HG02885 (cell line): ENCODE measurements around the gene FAM3C.

Experiments
- ATAC-seq: cut with Tn5 transposase; IDR thresholded peaks from one replicate; pipeline ENCODE4 v1.9.1; 2021; ENCODE audit warnings: mild to moderate bottlenecking; ENCODE audit not compliant: unreplicated experiment, poor library complexity

FAM3C gene

DNA sequence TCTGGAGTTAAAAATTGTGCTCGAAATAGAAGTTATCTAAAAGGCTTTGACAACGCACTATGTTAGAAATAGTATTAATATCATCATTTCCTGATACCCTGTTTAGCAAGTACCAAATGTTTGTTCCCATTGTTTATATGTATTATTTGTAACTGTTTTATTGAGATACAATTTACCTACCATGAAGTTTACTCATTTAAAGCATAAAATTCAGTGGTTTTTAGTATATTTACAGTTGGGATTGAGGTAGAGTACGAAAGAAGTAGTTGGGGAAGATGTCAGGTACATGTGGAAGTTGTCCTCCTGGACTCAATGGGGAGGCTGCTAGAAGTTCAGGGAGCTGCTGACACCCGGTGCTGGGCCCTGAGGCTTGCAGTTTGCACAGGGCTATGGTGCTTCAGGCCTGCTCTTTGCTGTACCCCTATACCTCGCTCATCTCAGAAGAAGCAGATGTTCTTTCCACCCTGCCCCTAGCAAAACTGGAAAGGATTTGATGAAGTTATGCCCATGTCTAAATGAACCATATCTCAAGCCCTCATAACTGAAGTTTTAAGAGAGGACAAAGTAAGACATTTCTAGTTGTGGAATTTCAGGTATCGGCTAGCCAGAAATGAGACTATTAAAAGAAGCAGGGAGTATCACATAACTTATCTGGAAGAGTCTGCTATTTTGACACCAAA, 92.5 kb downstream of the FAM3C start:
- no peak for ATAC-seq

DNA sequence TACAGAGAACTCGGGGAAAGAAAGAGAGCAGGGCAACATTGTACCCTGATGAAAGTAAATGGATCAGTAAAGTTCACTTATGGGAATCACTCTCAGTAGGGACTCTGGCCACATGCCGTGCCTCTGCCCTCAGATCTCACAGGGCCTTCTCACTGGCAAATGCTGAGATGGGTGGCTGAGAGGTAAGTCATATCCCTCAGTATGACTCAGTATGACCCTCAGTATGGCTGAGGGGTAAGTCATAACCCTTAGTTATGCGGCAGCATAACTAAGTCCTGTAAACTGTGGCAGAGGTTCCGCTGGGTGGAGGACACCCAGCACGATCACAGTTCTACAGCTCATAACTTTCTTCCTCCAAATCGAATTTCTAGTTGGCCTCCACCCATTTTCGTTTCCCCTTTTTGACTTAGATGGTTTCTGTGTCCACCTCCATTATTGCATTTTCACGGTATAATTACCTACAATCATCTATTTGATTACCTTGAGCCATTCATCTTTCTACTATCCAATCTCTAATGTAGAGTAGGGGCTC, 93.8 kb downstream of the FAM3C start:
- peak; percentile 90 for ATAC-seq

DNA sequence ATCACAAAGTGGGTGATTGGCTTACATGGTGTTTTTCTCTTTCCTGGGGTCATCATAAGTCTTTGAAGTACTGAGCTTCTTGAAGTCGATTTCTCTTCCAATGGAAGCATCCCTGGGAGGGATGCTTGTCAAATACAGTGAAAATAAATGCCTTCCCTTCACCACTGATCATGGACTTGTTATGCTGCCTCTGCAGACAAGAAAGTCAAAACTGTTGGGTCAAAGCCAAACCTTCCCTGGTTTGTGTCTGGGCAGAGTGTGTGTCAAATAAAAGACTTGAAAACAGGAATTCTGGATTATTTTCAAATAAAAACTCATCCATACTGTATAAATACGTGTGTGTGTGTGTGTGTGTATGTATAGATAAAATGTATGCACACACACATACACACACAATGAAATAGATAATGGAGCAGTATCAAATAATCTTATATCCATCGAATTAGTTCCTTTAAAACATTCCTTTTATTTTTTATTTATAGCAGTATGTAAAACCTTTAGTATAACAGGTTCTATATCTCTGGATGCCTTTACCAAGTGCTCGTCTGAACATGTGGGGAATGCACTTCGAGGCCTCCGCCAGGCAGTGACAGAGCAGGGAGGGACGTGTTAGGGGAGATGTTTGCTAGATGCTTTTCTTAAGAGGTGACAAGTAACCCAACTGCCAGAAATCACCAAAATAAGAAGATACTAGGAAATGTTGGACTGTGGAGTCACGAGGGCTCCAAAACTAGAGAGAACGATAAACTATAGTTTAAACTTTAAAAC, 94.5 kb downstream of the FAM3C start:
- ATAC-seq, result no peak

DNA sequence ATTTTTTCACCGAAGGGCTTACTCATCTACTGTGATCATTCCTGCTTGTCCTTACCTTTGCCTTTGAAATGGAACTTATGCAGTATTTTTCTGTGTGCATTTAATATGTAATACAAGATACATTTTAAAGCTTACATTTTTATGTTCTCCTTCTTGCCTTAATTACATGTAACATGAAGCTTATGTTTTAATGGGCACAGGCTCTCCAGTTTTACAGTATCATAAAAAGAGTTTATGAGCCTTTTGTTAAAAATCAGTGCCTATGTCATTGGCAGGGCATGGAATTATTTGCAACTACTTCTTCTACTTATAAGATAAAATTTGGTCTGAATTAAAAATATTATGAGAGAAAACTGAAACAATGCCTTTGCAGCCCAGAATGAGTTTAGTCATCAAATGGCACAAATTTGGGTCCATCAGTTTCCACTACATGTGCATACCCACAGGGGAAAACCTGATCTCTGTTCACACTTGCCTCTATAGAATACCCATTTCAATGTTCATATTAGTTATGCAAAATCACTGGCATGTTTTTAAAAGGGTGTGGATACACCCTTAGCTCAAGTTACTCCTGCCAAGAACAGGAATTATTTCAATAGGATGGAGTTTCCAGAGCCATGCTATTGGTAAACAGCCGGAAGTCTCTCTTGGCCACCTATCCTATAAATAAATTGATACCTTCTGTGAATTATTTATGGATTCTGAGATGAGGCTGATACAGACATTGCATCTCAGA, 95.3 kb downstream of the FAM3C start:
- no peak for ATAC-seq
